GM12878 (cell line): ENCODE results near the gene TNFRSF8. TPM values are rescaled to one million over a fixed set of nuclear protein-coding genes. Genes with fewer than 3 reads are reported as not detected.

Source experiments
- ATAC-seq: fragments of 200-7000 bp; cut with Tn5 transposase; 3 replicates; pipeline ENCODE4 v1.9.1; 2020; ENCODE audit warnings: mild to moderate bottlenecking, moderate library complexity
- BruUV-seq: library from RNA; stranded (reverse); fragments of 400-500 nt; replicated peaks from 2 replicates; lab custom pipeline; 2021; lab: Mats Ljungman, UMichigan
- CTCF ChIA-PET: fragments of 300-600 bp; sonication (Branson Sonifier 250); formaldehyde crosslinking; extraction: SDS; loops from one replicate; lab custom pipeline; 2021; ENCODE audit warnings: inconsistent platforms; lab: Yijun Ruan, JAX
- POLR2A ChIA-PET: fragments of 350-600 bp; formaldehyde crosslinking; extraction: SDS; loops from one replicate; lab custom pipeline; 2021; ENCODE audit warnings: inconsistent platforms; lab: Charles Lee
- RAD21 ChIA-PET: fragments of 300-600 bp; sonication (Branson Sonifier 250); formaldehyde crosslinking; loops from one replicate; lab custom pipeline; 2023; ENCODE audit warnings: antibody characterized with exemption; ENCODE audit not compliant: unreplicated experiment; lab: Charles Lee
- SMC1A ChIA-PET: fragments of 300-600 bp; sonication (Branson Sonifier 250); formaldehyde crosslinking; loops from one replicate; lab custom pipeline; 2023; ENCODE audit not compliant: unreplicated experiment, uncharacterized antibody; lab: Charles Lee
- DNase-seq: peaks from one replicate; pipeline ENCODE4 v3.0.0-alpha.2; 2011; ENCODE audit warnings: low read depth, low spot score
- FAIRE-seq: peaks from 3 replicates; lab custom pipeline; 2011; peaks lifted over from hg19 to GRCh38; lab: Jason Lieb, UNC
- H2AFZ ChIP-seq: 2 replicates; pipeline ENCODE4 v1.6.0; 2011; ENCODE audit warnings: low read depth, low read length, control low read depth; ENCODE audit not compliant: control insufficient read depth
- H3K27ac ChIP-seq: 2 replicates; pipeline ENCODE4 v1.5.1; 2011; ENCODE audit warnings: control low read depth; ENCODE audit not compliant: control insufficient read depth, insufficient read depth
- H3K27me3 ChIP-seq, 2 experiments: replicated peaks in 1 of 2; 2 replicates each; pipeline versions ENCODE4 v1.6.0 to v1.6.1; 2011; ENCODE audit warnings: low read length in 1 of 2; ENCODE audit not compliant: control insufficient read depth in 2 of 2, insufficient read depth in 2 of 2
- H3K36me3 ChIP-seq, 2 experiments: 2 replicates each; pipeline ENCODE4 v1.5.1; 2011; ENCODE audit warnings: low read length in 1 of 2; ENCODE audit not compliant: control insufficient read depth in 2 of 2, insufficient read depth in 2 of 2
- H3K4me1 ChIP-seq: 2 replicates; pipeline ENCODE4 v1.6.1; 2011; ENCODE audit warnings: mild to moderate bottlenecking, low read length, moderate library complexity, mixed read lengths; ENCODE audit not compliant: control insufficient read depth, insufficient read depth
- H3K4me2 ChIP-seq: 2 replicates; pipeline ENCODE4 v1.6.0; 2011; ENCODE audit warnings: control low read depth; ENCODE audit not compliant: control insufficient read depth, insufficient read depth
- H3K4me3 ChIP-seq: fragments of 200-600 bp; sonication (generic); 2 replicates; pipeline ENCODE4 v1.5.1; 2016
- H3K79me2 ChIP-seq: 2 replicates; pipeline ENCODE4 v1.6.0; 2011; ENCODE audit warnings: low read length; ENCODE audit not compliant: control insufficient read depth, insufficient read depth
- H3K9ac ChIP-seq: 2 replicates; pipeline ENCODE4 v1.8.0; 2011; ENCODE audit warnings: low read length, control low read depth, mixed read lengths; ENCODE audit not compliant: control insufficient read depth, insufficient read depth
- H3K9me3 ChIP-seq: replicated peaks from 3 replicates; pipeline ENCODE4 v1.5.1; 2011; ENCODE audit warnings: mild to moderate bottlenecking, low read length; ENCODE audit not compliant: control insufficient read depth, insufficient read depth
- H4K20me1 ChIP-seq: 2 replicates; pipeline ENCODE4 v1.6.0; 2011; ENCODE audit not compliant: control insufficient read depth, insufficient read depth
- BRCA1 ChIP-seq: IDR thresholded peaks from 2 replicates; pipeline ENCODE4 v1.6.1; 2011; ENCODE audit warnings: low read depth, low read length, improper control_type of control experiment
- E2F4 ChIP-seq: IDR thresholded peaks from 2 replicates; pipeline ENCODE4 v1.6.1; 2012; ENCODE audit warnings: low read depth, low read length, improper control_type of control experiment
- ESRRA ChIP-seq: IDR thresholded peaks from 2 replicates; pipeline ENCODE4 v1.6.1; 2012; ENCODE audit warnings: mild to moderate bottlenecking, low read length, improper control_type of control experiment
- FOS ChIP-seq: IDR thresholded peaks from 3 replicates; pipeline ENCODE4 v1.6.1; 2011; ENCODE audit warnings: borderline replicate concordance; ENCODE audit not compliant: insufficient read length; ENCODE audit errors: extremely low read depth
- GABPA ChIP-seq: IDR thresholded peaks from 2 replicates; pipeline ENCODE4 v1.6.1; 2014; ENCODE audit warnings: antibody characterized with exemption, low read depth, mild to moderate bottlenecking, inconsistent platforms
- IKZF2 ChIP-seq, 2 experiments: fragments of 450-650 bp; IDR thresholded peaks; 2 replicates each; pipeline ENCODE4 v1.6.1; 2017; ENCODE audit warnings: mild to moderate bottlenecking in 2 of 2, moderate library complexity in 2 of 2
- IRF3 ChIP-seq: fragments of 450-650 bp; IDR thresholded peaks from 2 replicates; pipeline ENCODE4 v1.6.1; 2014; ENCODE audit warnings: mild to moderate bottlenecking
- MTA3 ChIP-seq: IDR thresholded peaks from 2 replicates; pipeline ENCODE4 v1.6.1; 2012; ENCODE audit warnings: low read length, inconsistent platforms, borderline replicate concordance
- MYB ChIP-seq: fragments of 150-350 bp; IDR thresholded peaks from 2 replicates; pipeline ENCODE4 v1.6.1; 2014; ENCODE audit warnings: mild to moderate bottlenecking, low read depth, low read length, borderline replicate concordance
- NBN ChIP-seq: fragments of 450-650 bp; IDR thresholded peaks from 2 replicates; pipeline ENCODE4 v1.6.1; 2016
- NFYB ChIP-seq: IDR thresholded peaks from 2 replicates; pipeline ENCODE4 v1.6.1; 2011; ENCODE audit warnings: low read depth, mild to moderate bottlenecking, low read length, improper control_type of control experiment, moderate library complexity; ENCODE audit not compliant: insufficient read depth
- POU2F2 ChIP-seq: IDR thresholded peaks from 3 replicates; pipeline ENCODE4 v1.6.1; 2011; ENCODE audit warnings: low read depth, mild to moderate bottlenecking, low read length, borderline replicate concordance
- PRDM15 ChIP-seq: fragments of 450-650 bp; formaldehyde crosslinking; IDR thresholded peaks from 2 replicates; pipeline ENCODE4 v1.4.0; 2020; ENCODE audit warnings: mild to moderate bottlenecking, moderate library complexity
- SKIL ChIP-seq: fragments of 450-650 bp; IDR thresholded peaks from 2 replicates; pipeline ENCODE4 v1.6.1; 2017; ENCODE audit warnings: mild to moderate bottlenecking, low read depth, inconsistent platforms; ENCODE audit not compliant: poor library complexity, severe bottlenecking
- TBL1XR1 ChIP-seq: IDR thresholded peaks from 2 replicates; pipeline ENCODE4 v1.6.1; 2012; ENCODE audit warnings: low read depth, low read length, improper control_type of control experiment
- WRNIP1 ChIP-seq: IDR thresholded peaks from 2 replicates; pipeline ENCODE4 v1.6.1; 2011; ENCODE audit warnings: low read depth, low read length, improper control_type of control experiment, borderline replicate concordance
- ZZZ3 ChIP-seq: IDR thresholded peaks from 2 replicates; pipeline ENCODE4 v1.6.1; 2011; ENCODE audit warnings: low read depth; ENCODE audit not compliant: control insufficient read depth, insufficient read length
- WGBS: methylation state at CpG from one replicate; pipeline ENCODE4 v1.1.6; 2016; ENCODE audit warnings: low lambda C conversion rate; ENCODE audit not compliant: insufficient replicate concordance, insufficient coverage; ENCODE audit errors: missing lambda C conversion rate; 5-methylcytosine and 5-hydroxymethylcytosine counted together
- in situ Hi-C: fragments of 300-500 bp; cut with MboI; formaldehyde crosslinking; loops from 9 replicates; pipeline ENCODE4 v1.14.3; 2018; ENCODE audit warnings: mixed read lengths
- intact Hi-C: fragments of 100-400 bp; cut with micrococcal nuclease; formaldehyde crosslinking; loops from one replicate; pipeline ENCODE4 v1.14.2; 2022; ENCODE audit not compliant: unreplicated experiment
- polyA plus RNA-seq, 11 experiments: library from polyadenylated mRNA; depleted of rRNA in 4 of 11; unstranded in 6 of 11; stranded (reverse) in 5 of 11; fragments of >200 nt; fragmentation: Nextera tagmentation in 4 of 11; fragmentation: Illumina TruSeq in 1 of 11; extraction: Ambion mirVana in 4 of 11; extraction: Trizol in 1 of 11; gene quantifications; 1 replicate in 1 of 11; 2 replicates in 10 of 11; pipeline versions ENCODE4 v1.2.1 to v1.2.3, GENCODE V29; 2011 to 2016; ENCODE audit warnings: inconsistent platforms in 2 of 11, missing spikeins in 2 of 11, low read depth in 1 of 11
- total RNA-seq, 4 experiments: library from RNA; depleted of rRNA in 3 of 4; stranded (reverse); fragments of >200 nt in 3 of 4; fragmentation: Illumina TruSeq in 1 of 4; extraction: Trizol in 1 of 4; gene quantifications; 2 replicates each; pipeline versions ENCODE4 v1.2.1 to v1.2.3, GENCODE V29; 2013 to 2021

TNFRSF8 gene
- total and polyA plus RNA-seq, 10 of the 15 experiments (the other 5 are each of a cell fraction or from before 2014, with no cell fraction given) = 9.8 to 114 (median 58.8) TPM

GRCh38 chr1:12107718-12108117 is 44.6 kb downstream of the TNFRSF8 start (continued):
- TF ChIP-seq POU2F2 (no peak), GABPA (no peak), SKIL (no peak)

GRCh38 chr1:12109901-12110300 is 46.8 kb downstream of the TNFRSF8 start:
- ATAC-seq (no peak; the same call in 2 of the 3 replicates), FAIRE-seq (no peak), DNase-seq (no peak)
- Histone ChIP-seq H3K36me3 (peaks cover 43 to 47% of the 10 kb centered on the region in 2 experiments), H3K27ac (no peak overlapping the region), H3K9ac (no peak overlapping the region), H3K4me1 (no peaks in the 10 kb centered on the region), H2AFZ (no peak overlapping the region), H3K9me3 (no peaks in the 10 kb centered on the region), H3K4me3 (no peak overlapping the region), H3K4me2 (no peak overlapping the region), H3K27me3 (no peaks in the 10 kb centered on the region), H4K20me1 (no peaks in the 10 kb centered on the region), H3K79me2 (no peaks in the 10 kb centered on the region)
- ChIA-PET CTCF (no interaction called here), SMC1A (no interaction called here), RAD21 (no interaction called here), POLR2A (no interaction called here)
- intact Hi-C loops = no loop called here
- 75% methylated on average over 10 of the region's 10 CpGs for WGBS
- no TSS peak for BruUV-seq
- in situ Hi-C loops = no loop called here
- no peak for TF ChIP-seq FOS
- TF ChIP-seq IKZF2 (IDR thresholded peaks at IDR 0.05) = no peak
- TF ChIP-seq PRDM15 = no peak
- no peak for TF ChIP-seq ZZZ3
- no peak for TF ChIP-seq E2F4
- no peak for TF ChIP-seq WRNIP1
- TF ChIP-seq TBL1XR1 = no peak
- no peak for TF ChIP-seq NBN
- TF ChIP-seq BRCA1 = no peak
- TF ChIP-seq NFYB = no peak
- TF ChIP-seq IRF3 = no peak
- no peak for TF ChIP-seq MTA3
- TF ChIP-seq MYB = no peak
- no peak for TF ChIP-seq ESRRA
